AG04450 (cell line): ENCODE results near the gene HSF4. TPM values are rescaled to one million over a fixed set of nuclear protein-coding genes. Genes with fewer than 3 reads are reported as not detected.

ENCODE experiments used
- CTCF ChIA-PET: fragments of 300-600, 350-600 bp; formaldehyde crosslinking; extraction: SDS; loops from one replicate; lab custom pipeline; 2022; ENCODE audit warnings: antibody characterized with exemption, inconsistent platforms; lab: Charles Lee
- POLR2A ChIA-PET: fragments of 350-600 bp; formaldehyde crosslinking; extraction: SDS; loops from one replicate; lab custom pipeline; 2021; ENCODE audit warnings: antibody characterized with exemption, inconsistent platforms; lab: Yijun Ruan, JAX
- DNase-seq: peaks from one replicate; pipeline ENCODE4 v3.0.0-alpha.2; 2011; ENCODE audit warnings: low read depth, low spot score
- H3K27ac ChIP-seq: one replicate; pipeline ENCODE4 v1.5.1; 2012; ENCODE audit warnings: low read depth, low read length, control low read depth
- H3K27me3 ChIP-seq: one replicate; pipeline ENCODE4 v1.6.0; 2012; ENCODE audit warnings: low read length; ENCODE audit not compliant: control insufficient read depth, insufficient read depth
- H3K4me3 ChIP-seq: 2 replicates; pipeline ENCODE4 v1.5.1; 2011; ENCODE audit warnings: mild to moderate bottlenecking, low read depth, low read length, control low read depth
- H3K9me3 ChIP-seq: 2 replicates; pipeline ENCODE4 v1.5.1; 2012; ENCODE audit warnings: low read length; ENCODE audit not compliant: control insufficient read depth, insufficient read depth
- polyA plus RNA-seq: library from polyadenylated mRNA; depleted of rRNA; stranded (reverse); fragments of >200 nt; gene quantifications from 2 replicates; pipeline ENCODE4 v1.2.3, GENCODE V29; 2011
- TF ChIP-seq, protein P1 (sequence below): IDR thresholded peaks from 2 replicates; pipeline ENCODE4 v1.5.1; 2011; ENCODE audit warnings: low read depth, low read length, control low read depth, inconsistent platforms

The HSF4 gene
- polyA plus RNA-seq, 1 experiment: 0.82 TPM

DNA sequence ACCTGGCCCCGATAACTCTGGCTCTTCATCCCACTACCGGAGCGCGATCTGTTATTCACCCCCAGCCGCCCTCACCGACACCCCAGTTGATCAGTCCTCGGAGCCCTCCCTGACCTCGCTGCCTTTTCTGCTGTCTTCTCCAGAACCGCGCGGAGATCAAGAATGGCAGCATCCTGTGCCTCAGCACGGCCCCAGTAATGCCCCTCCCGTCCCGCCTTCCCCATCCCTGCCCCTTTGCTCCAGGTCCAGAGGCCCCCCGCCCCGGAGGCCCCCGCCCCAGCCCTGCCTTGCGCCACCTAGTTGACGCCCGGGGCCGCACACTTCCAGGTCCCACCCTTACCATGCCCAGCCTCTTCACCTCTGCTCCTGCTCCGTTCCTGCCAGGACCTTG, 35.3 kb downstream of the HSF4 start:
- H3K4me3 ChIP-seq: no peak overlapping the region
- TF ChIP-seq, protein P1, sequence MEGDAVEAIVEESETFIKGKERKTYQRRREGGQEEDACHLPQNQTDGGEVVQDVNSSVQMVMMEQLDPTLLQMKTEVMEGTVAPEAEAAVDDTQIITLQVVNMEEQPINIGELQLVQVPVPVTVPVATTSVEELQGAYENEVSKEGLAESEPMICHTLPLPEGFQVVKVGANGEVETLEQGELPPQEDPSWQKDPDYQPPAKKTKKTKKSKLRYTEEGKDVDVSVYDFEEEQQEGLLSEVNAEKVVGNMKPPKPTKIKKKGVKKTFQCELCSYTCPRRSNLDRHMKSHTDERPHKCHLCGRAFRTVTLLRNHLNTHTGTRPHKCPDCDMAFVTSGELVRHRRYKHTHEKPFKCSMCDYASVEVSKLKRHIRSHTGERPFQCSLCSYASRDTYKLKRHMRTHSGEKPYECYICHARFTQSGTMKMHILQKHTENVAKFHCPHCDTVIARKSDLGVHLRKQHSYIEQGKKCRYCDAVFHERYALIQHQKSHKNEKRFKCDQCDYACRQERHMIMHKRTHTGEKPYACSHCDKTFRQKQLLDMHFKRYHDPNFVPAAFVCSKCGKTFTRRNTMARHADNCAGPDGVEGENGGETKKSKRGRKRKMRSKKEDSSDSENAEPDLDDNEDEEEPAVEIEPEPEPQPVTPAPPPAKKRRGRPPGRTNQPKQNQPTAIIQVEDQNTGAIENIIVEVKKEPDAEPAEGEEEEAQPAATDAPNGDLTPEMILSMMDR: no peak
- CTCF ChIA-PET: no interaction called here

DNA sequence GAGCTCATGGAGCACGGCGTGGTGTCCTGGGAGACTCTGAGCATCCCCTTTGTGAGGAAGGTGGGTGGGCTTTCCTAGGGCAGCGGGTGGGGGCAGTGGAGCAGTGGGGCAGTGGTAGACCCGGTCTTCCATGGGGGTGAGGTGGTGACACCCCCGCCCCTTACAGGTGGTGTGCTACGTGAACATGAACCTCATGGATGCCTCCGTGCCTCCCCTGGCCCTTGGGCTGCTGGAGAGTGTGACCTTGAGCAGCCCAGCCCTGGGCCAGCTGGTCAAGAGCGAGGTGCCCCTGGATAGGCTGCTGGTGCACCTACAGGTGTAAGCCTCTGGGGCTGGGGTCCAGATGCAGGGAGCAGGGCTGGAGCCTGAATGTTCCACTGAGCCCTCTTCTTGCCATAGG, 35.9 kb downstream of the HSF4 start:
- Histone ChIP-seq H3K27ac (no peak overlapping the region), H3K27me3 (no peaks in the 10 kb centered on the region), H3K4me3 (no peak overlapping the region), H3K9me3 (no peaks in the 10 kb centered on the region; the same call in 1 of the 2 replicates)
- no peak for DNase-seq
- TF ChIP-seq, protein P1: no peak
- CTCF ChIA-PET: interaction anchor here (0.6 kb wide), 1 partner anchor 267 kb away, joined by 3 read pairs; no protein-coding TSS in a partner anchor
- POLR2A ChIA-PET: interaction anchor here (0.7 to 1.0 kb wide), 2 partner anchors 11 to 27 kb away, joined by 3 read pairs; no protein-coding TSS in a partner anchor

More for the DNA sequence above, 35.3 kb downstream of the HSF4 start:
- POLR2A ChIA-PET: interaction anchor here (1.0 to 2.4 kb wide), 2 partner anchors 12 to 27 kb away, joined by 3 to 9 read pairs; partner anchors contain the start of gene TMEM208
- Histone ChIP-seq H3K27ac (no peak overlapping the region), H3K9me3 (no peaks in the 10 kb centered on the region; the same call in 1 of the 2 replicates), H3K27me3 (no peaks in the 10 kb centered on the region)
- no peak for DNase-seq

DNA sequence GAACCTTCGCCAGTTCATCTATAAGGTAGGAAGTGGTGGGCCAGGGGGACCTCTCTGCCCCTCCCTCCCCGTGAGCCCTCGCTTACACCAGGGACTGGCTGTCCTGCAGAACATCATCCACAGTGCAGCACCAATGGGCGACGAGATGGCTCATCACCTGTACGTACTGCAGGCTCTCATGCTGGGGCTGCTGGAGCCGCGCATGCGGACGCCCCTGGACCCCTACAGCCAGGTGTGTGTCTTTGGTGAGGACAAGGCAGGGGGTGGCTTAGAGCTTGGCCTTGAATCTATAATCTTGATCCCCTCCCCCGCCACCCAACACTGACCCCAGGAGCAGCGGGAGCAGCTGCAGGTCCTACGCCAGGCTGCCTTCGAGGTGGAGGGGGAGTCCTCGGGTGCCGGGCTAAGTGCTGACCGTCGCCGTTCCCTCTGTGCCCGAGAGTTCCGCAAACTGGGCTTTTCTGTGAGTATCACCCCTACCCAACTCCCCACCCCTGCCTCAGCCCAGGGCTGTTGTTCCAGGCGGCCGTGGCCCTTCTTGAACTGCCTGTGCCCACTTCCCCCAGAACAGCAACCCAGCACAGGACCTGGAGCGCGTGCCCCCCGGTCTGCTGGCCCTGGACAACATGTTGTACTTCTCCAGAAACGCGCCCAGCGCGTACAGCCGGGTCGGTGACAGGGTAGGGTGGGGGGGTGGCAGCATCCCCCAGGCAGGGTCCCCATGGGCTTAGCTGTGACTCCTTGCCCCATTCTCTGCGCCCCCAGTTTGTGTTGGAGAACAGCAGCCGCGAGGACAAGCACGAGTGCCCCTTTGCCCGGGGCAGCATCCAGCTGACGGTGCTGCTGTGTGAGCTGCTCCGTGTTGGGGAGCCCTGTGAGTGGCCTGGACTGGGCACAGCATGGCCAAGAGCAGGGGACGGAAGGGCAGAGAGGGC, 37.1 kb downstream of the HSF4 start:
- no peak for DNase-seq
- Histone ChIP-seq H3K9me3 (no peaks in the 10 kb centered on the region; the same call in 1 of the 2 replicates), H3K27ac (no peak overlapping the region), H3K27me3 (no peaks in the 10 kb centered on the region), H3K4me3 (no peak overlapping the region)
- CTCF ChIA-PET: no interaction called here
- POLR2A ChIA-PET: interaction anchor here (0.6 kb wide), 1 partner anchor 35 kb away, joined by 6 read pairs; no protein-coding TSS in a partner anchor
- TF ChIP-seq, protein P1: no peak

DNA sequence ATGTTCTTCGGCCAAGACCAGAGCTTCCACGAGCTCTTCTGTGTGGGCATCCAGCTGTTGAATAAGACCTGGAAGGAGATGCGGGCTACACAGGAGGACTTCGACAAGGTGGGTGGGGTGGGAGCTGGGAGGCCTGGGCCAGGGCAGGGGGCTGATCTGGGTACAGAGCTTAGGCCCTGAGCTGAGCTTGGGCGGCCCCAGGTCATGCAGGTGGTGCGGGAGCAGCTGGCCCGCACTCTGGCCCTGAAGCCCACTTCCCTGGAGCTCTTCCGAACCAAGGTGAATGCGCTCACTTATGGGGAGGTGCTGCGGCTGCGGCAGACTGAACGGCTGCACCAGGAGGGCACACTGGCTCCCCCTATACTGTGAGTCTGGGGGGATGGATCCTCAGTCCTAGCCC, 37.9 kb downstream of the HSF4 start:
- H3K27me3 ChIP-seq: no peaks in the 10 kb centered on the region
- CTCF ChIA-PET: no interaction called here
- no peak overlapping the region for H3K4me3 ChIP-seq
- TF ChIP-seq, protein P1: no peak
- no peaks in the 10 kb centered on the region; the same call in 1 of the 2 replicates for H3K9me3 ChIP-seq
- no peak for DNase-seq
- POLR2A ChIA-PET: interaction anchor here (0.6 kb wide), 1 partner anchor 34 kb away, joined by 6 read pairs; no protein-coding TSS in a partner anchor
- no peak overlapping the region for H3K27ac ChIP-seq
